GM18511 (cell line): ENCODE measurements around the gene PLK5.
"Not testable (repeated sequence)": the region's sequence is repeated elsewhere in the genome, so short reads cannot be mapped to it uniquely, and the experiment has no call there.

Experiments used
- ATAC-seq: cut with Tn5 transposase; IDR thresholded peaks from one replicate; pipeline ENCODE4 v1.9.1; 2021; ENCODE audit warnings: mild to moderate bottlenecking, moderate library complexity; ENCODE audit not compliant: unreplicated experiment

Gene PLK5

DNA sequence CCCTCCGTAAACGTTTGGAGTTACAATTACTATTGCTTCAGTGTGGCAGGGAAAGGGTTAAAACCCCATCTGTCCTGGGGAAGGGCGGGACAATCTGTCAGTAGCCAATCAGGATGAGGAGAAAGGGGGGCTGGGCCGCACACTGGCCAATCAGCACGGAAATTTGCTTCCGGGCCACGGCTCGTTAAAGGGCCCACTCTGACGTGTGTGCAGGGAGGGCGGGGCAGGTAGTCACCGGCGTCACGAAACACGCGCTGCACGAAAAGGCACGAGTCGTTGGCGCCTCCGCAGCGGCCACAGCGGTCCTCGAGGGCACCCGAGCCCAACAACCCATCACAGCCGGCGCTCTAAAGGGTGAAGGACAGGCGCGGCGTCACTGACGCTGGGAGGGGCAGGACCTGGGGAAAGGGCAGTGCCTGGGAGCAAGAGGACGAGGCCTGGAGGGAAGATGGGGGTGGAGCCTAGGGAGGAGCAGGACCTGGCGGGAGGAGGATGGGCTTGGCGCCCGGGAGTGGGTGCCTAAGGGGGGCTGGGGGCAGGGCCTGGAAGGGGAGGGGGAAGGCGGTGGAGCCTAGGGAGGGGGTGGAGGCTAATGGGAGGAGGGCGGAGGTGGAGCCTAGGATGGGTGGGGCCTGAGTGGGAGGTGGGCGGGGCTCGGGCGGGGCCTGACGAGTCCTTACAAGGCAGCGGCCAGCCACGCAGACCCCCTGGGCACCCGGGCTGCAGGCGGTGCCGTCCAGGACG lies 15.9 kb upstream of the PLK5 start:
- no peak for ATAC-seq

DNA sequence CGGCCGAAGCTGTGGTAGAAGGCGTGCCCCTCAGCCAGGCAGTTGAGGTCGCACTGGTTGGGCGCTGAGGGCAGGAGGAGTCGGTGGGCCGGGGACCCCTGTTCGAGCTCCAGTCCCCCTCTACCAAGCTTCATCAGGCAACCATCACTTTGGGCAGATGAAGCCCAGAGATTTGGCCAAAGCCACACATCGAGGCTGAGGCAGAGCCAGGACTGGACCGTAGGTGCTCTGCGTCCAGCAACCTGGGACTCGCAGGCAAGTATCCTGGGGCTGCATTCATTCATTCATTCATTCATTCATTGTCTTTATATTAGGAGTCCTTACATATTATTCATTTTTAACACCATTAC lies 15.4 kb upstream of the PLK5 start:
- ATAC-seq = no peak

DNA sequence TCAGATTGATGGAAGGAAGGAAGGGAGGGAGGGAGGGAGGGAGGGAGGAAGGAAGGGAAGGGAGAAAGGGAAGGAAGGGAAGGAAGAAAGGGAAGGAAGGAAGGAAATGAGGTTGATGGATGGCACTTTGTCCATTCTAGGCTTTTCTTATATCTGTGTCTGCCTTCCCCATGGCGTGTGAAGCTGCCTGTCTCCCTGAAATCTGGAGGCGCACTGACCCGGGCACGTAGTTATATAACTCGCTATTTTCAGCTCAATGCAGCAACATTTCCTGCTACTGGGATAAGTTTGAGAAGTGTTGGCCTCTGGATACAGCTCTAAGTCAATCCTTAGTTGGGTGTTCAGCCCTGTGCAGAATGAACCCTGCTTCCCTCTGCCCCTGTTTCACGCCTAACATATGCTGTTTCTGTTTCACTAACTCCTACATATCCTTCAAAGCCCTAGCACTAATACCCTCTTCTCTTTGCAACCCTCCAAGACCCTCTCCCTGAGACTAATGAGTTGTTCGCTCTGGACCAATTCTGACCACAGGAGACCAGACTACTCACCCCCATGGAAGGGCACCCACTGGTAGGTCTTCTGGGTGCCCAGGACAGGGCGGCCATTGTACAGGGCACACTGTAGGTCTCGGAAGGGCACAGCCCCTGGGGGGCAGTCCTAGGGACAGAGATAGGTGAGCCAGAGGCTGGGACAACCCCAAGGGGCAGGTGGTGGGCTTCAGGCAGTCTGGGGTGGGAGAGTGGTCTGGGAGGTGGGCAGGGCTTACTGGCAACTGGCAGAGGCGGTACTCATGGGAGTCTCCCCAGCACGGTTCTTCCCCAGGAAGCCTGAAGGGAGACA lies 14.1 kb upstream of the PLK5 start:
- no peak for ATAC-seq

DNA sequence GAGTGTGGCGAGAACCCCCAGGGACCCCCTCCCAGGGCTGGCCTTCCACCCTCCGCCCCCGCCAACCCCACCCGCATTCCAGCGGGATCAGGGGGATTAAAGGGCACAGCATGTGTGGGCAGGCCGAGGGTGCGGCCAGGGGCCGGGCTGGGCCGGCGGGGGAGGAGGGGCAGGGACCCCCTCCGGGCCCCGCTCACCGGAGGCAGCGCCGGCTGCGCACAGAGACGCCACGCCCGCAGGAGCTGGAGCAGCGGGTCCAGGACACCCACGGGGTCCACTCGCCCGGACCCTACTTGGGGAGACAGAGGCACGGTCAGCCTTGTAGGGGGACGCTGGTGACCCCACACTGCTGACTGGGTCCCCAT lies 13.5 kb upstream of the PLK5 start:
- no peak for ATAC-seq

DNA sequence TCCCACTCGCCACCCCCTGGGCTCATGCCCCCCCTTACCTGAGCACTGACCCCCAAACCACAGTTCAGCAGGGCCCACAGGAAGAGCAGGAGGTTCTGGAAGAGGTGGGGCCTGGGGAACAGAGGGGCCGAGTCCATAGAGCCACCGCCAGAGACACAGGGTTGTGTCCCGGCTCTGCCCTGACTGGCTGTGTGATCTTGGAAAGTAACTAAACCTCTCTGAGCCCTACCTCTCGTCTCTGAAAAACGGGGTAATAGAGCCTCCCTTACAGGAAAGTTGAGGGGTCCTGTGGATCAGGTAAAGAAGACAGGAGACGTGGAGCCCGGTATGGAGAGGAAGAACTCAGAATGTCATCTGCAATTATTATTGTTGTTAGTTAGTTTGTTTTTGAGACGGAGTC lies 13.1 kb upstream of the PLK5 start:
- no peak for ATAC-seq

DNA sequence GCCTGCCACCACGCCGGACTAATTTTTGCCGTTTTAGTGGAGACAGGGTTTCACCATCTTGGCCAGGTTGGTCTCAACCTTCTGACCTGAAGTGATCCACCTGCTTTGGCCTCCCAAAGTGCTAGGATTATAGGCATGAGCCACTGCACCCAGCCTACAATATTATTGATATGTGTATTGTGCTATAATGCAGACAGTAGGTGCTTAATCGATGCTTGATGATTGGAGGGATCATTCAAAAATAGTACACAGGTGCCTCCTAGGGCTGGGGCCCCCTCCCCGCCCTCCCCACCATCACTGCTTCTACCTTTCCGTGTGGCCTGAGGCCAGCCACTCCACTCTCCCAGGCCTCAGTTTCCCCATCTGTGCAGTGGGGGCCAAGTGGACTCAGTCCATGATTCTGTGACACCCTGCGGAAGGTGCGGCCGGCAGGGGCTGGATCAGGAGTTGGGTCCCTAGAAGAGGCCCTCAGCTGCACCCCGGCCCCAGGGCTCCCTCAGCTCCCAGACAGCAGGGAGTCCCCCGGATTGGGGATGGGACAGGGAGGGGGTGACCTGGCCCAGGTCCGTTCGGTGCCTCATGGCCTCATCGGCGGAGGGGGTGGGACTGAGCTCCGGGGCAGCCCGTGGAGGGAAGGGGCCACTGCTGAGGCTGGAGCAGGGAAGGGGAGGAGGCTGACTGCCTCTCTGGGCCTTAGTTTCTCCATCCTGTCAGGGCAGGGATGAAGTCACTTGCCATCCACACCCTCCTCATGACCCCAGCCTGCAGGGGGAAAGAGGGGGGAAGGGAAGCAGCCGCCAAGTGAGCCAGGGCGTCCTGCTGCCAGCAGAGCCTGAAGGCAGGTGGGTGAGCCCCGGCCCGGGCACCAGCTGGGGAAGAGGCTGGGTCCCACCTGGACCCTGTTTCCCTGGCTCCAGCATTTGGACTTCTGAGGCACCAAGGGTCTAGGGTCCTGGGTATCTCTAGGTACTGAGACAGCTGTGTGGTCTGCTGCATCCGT lies 12.3 kb upstream of the PLK5 start:
- ATAC-seq = no peak

DNA sequence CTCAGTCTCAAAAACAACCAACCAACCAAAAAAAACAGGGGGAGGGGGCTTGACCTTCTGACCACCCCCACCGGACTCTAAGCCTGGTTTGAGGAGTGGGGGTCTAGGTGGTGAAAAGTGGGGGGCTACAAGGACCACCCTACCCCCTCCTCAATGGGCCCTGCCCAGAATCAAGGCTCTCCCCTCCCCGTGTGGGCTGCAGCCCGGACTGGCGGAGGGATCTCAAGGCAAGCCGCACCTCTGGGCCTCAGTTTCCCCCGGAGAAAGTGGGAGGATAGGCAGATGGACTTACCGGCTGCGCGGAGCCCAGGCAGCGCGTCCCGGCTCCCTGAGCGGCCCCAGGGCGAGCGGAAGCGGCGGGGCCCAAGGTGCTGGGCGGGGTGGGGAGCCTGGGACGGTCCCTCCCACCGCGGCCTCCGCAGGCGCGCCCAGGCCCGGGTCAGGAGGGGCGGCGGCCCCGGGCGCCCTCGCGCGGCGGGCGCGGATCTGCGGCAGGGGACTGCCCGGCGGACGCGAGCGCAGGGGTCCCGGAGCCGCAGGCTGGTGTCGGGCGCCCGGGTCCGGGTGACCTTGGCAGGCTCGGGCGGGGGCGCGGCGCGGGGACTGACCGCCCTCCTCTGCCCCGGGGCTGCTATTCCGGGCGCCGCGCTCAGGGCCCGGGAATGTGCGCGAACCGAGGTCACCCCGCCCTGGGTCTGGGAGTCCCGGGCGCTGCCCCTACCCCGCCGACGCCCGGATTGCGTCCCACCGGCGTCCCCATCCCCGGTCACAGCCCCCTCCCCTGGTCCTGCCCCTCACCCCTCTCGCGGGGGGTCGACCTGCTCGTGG lies 11.0 kb upstream of the PLK5 start, which contains the start of gene ADAMTSL5:
TSS of gene ADAMTSL5 (minus strand) at position 349 of the 828 bp plus-strand sequence. CDS start 2,076 bp downstream, outside the sequence.
- no peak for ATAC-seq

DNA sequence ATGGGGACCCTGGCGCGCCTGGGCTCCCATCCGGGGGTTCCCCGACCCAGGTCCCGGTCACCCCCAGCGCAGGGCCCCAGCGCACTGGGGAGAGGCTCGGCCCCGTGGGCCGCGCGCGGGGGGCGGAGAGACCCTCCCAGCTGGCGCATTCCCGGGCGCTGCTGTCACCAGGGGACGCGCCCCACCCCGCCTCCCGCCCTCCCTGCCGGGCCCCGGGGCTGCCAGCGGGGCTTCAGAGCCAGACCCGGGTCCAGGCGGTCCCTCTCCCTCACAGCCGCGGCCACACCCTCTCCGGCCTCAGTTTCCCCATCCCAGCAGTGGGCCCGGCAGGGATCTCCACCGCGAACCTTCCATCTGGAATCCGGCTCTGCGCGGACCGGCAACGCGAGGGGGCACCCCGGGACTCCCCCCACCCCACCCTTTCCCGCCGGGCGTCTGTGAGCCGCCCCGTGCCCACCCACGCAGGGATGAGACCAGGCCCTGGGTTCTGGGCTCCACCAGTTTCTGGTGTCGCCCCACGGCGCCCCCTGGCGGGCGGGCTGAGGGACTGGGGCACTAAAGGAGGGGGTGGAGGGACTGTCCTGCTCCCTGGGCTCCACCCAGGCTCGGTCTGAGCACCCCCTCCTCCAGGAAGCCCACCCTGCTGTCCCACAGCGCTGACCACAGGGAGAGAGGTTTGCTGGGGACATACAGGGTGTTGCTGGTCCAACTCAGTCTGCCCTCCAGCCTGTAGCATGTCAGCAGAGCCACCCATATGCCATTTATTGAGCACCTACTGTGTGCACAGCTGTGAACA lies 10.2 kb upstream of the PLK5 start:
- no peak for ATAC-seq

DNA sequence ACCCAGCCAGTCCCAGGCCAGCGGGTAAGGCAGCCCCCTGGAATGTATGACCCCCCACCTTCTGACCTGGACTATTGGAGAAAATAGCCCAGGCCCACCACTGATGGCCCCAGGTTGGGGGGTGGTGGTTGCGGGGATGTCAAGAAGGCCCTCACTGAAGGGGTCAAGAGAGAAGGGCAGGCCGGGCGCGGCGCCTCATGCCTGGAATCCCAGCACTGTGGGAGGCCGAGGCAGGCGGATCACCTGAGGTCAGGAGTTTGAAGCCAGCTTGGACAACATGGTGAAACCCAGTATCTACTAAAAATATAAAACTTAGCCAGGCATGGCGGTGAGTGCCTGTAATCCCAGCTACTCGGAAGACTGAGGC lies 9.6 kb upstream of the PLK5 start:
- no peak for ATAC-seq

DNA sequence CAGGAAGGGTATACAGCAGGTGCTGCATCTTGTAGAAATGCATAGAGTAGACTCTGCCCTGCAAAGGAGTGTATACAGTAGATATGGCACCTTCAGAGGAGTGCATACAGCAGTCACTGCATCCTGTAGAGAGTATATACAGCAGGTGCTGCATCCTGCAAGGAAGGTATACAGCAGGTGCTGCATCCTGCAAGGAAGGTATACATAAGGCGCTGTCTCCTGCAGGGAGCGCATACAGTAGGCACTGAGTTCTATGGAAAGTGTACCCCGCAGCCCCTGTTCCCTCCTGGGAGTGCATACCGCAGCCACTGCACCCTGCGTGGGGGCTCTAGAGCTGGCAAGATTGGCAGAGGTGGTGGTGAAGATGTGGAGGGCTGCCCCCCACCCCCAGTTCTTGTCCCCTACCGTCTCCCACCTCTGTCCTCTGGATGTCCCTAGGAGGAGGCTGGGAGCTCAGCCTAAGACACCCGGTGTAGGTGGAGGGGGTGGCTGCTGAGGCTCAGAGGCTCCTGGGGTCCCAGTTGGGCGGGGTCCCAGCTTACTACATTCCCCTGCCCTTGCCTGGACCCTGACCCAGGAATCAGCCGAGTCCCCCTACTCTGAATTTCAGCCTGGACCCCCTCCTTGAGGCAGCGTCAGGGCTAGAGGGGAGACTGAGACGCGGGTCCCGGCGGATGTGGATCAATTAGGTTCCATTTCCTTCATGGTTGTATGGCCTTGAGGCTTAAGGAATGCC lies 8.7 kb upstream of the PLK5 start:
- ATAC-seq = no peak

DNA sequence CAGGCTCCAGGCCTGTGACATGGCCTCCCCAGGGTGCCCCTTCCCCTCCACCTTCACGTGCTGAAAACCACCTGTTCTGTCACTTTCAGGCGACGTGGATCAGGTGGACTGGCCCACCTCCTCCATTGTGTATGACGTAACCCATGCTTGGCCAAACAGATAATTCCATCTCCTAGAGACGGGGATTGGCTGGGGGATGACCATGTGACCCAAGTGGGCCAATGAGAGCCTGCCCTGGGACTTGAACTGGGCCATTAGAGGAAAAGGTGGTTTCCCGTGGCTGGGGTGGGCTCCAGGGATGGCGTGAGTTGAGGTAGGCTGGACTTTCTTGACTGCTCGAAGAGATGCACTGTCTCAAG lies 7.5 kb upstream of the PLK5 start:
- no peak for ATAC-seq

DNA sequence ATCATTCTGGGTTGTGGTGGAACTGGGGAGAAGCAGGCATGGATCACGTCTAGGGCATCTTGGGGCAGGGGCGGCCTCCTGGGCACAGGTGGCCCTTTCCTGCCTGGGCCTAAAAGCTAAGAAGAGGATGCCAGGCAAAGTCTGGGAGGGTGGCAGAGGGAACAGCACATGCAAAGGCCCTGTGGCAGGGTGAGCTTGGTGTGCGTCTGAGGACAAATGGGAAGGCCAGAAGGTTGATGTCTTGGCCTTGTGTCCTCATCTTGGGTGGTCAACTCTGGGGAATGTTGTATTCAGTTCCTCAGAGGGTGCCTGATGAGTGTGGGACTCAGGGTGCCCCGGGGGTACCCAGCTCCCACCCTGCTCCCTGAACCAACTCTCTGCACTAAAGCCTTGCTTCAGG lies 5.4 kb upstream of the PLK5 start:
- no peak for ATAC-seq

DNA sequence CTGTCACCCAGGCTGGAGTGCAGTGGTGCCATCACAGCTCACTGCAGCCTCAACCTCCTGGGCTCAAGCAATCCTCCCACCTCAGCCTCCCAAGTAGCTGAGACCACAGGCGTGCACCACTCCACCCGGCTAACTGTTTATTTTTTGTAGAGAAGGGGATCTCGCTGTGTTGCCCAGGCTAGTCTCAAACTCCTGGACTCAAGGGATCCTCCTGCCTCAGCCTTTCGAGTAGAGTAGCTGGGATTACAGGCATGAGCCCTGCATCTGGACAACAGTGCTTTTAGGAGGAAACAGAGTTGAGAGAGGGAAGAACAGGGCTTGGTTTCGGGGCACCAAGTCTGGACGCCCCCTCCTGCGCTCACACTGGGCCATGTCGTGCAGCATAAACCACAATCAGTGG lies 4.1 kb upstream of the PLK5 start:
- ATAC-seq = not testable (repeated sequence)

DNA sequence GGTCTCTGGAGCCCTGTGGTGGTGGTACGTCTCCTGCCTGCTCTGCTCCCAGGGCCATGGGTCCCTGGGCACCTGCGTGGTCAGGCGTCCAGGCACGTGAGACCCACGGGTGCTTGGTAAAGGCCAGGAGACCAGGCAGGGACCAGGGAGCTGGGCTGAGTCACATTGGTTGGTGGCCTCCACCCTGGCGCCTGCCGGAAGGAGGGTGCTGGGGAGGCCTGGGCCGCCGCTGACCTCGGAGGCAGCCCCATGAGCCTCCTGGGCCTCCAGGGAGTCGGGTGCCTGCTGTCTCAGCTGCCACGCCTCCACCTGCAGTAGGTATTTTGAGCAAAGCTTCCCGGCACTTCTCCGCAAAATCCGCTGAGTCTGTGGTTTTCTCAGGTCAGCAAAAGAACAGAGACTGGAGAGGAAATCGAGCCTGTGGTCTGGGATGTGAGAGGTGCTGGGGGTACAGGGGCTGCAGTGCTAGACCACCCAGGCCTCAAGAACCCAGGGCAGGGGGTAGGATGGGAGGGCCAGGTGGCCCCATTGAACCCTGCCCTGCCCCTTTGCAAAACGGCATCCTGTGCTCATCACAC lies 3.6 kb upstream of the PLK5 start:
- no peak for ATAC-seq

DNA sequence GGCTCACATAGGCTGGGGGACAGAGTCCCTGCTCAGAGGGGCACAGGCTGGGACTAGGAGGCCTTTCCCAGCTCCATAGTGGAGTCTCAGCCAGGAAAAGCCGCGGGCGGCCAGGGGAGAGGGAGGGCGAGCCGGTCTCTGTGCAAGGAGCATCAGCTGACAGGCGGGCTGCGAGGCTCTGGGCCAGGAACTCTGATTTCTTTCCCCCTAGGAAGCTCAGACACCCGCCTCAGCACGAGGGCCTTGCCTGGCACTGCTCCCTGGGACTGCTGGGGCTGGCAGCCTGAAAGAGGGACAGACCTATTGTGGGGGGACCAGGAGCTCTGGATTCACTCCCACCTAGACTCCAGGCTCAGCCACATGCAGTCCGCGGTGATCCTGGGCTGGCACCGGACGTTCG lies 2.2 kb upstream of the PLK5 start:
- no peak for ATAC-seq

DNA sequence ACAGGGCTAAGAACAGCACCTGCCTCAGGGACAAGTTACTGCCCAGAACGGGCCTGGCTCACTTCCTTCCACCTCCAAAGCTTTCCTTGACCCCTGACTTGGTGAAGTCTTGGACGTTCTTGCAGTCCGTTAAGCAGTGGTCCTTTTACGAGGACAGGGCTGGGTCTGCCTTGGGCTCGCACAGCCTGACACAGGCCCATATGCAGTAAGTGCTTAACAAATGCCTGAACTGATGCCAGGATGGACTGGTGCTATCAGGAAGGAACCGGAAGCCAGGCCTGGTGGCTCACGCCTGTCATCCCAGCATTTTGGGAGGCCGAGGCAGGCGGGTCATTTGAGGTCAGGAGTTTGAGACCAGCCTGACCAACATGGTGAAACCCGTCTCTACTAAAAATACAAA lies 1.8 kb upstream of the PLK5 start:
- no peak for ATAC-seq

DNA sequence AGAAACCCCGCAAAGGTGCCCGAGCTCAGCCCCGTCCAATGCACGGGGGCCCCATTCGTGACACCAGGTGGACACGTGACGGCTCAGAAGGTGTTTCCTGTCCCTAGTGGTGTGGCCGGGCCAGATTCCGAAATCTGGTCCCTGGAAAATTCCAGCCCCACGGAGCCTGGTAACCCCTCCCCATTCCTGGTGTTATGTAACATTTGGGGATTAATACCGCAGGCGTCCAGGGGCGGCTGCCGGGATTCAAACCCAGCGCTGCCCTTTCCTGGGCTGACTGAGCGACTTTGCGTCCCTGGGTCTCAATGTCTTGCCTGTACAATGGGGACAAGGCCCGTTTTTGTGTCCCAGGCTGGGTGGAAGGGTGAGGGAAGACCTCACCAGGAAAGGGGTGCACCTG lies 1.0 kb upstream of the PLK5 start:
- no peak for ATAC-seq

DNA sequence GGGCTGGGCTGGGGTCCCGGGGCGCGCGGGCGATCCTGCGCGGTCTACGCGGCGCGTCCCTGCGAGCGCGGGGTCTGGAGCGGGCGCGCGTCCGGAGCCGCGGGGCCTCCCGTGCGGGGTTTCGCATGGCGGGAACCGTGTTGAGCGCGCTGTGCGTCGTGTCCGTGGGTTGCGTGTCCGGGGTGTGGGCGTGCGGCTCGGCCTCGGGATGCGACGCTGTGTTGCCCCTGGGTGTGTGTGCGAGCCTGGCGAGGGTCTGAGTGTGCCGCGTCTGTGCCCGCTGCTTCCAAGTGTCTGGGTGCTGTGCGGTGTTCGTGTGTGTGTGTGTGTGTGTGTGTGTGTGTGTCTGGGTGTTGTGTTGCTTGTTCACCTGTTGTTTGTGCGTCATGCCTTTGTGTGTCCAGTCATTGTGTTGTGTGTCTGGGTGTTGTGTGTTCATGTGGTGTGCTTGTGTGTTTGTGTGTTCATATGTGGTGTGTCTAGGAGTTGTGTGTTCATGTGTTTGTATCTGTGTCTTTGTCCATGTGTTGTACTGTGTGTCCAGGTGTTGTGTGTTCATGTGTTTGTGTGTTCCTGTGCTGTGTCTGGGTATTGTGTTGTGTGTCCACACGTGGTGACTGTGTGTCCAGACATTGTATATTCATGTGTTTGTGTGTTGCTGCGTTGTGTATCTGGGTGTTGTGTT lies 552 bp downstream of the PLK5 start:
- no peak for ATAC-seq
